ENCODE results near the gene AUTS2.

DNA sequence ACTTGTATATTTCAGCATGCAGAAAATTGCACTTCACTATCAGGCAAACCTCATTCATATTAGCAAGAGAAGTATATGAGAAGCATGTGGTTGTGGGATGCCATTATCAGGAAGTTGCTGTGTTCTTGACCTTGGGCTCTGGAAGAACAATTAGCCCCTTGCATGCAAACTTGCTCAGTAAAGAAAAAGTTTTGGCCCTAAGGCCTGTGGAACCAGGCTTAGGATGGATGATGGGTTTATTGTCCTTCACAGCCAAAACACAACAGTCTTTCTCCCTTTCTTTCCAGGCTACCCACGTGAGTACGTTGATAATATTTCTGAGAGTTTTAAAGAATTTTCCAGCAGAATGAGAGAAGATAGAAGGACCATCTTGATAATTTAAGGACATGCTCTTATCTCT, 166.4 kb downstream of the AUTS2 start:
- TF ChIP-seq EZH2 (IDR thresholded peaks at IDR 0.05; ENCODE audit: borderline replicate concordance, insufficient read depth, low read length, poor library complexity, severe bottlenecking) (no peak), TAF1 (IDR thresholded peaks at IDR 0.05; ENCODE audit: low read depth) (no peak), EP300 (conservative IDR thresholded peaks at IDR 0.05; ENCODE audit: poor library complexity, severe bottlenecking) (no peak), RAD21 (conservative IDR thresholded peaks at IDR 0.05) (no peak), SMC3 (conservative IDR thresholded peaks at IDR 0.05; ENCODE audit: poor library complexity) (no peak), POLR2AphosphoS5 (IDR thresholded peaks at IDR 0.05) (no peak), MXI1 (conservative IDR thresholded peaks at IDR 0.05; ENCODE audit: poor library complexity, severe bottlenecking) (no peak)
- TF ChIP-seq, protein P1, sequence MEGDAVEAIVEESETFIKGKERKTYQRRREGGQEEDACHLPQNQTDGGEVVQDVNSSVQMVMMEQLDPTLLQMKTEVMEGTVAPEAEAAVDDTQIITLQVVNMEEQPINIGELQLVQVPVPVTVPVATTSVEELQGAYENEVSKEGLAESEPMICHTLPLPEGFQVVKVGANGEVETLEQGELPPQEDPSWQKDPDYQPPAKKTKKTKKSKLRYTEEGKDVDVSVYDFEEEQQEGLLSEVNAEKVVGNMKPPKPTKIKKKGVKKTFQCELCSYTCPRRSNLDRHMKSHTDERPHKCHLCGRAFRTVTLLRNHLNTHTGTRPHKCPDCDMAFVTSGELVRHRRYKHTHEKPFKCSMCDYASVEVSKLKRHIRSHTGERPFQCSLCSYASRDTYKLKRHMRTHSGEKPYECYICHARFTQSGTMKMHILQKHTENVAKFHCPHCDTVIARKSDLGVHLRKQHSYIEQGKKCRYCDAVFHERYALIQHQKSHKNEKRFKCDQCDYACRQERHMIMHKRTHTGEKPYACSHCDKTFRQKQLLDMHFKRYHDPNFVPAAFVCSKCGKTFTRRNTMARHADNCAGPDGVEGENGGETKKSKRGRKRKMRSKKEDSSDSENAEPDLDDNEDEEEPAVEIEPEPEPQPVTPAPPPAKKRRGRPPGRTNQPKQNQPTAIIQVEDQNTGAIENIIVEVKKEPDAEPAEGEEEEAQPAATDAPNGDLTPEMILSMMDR (IDR thresholded peaks at IDR 0.05; ENCODE audit: poor library complexity, severe bottlenecking) = no peak
- TF ChIP-seq, protein P2, sequence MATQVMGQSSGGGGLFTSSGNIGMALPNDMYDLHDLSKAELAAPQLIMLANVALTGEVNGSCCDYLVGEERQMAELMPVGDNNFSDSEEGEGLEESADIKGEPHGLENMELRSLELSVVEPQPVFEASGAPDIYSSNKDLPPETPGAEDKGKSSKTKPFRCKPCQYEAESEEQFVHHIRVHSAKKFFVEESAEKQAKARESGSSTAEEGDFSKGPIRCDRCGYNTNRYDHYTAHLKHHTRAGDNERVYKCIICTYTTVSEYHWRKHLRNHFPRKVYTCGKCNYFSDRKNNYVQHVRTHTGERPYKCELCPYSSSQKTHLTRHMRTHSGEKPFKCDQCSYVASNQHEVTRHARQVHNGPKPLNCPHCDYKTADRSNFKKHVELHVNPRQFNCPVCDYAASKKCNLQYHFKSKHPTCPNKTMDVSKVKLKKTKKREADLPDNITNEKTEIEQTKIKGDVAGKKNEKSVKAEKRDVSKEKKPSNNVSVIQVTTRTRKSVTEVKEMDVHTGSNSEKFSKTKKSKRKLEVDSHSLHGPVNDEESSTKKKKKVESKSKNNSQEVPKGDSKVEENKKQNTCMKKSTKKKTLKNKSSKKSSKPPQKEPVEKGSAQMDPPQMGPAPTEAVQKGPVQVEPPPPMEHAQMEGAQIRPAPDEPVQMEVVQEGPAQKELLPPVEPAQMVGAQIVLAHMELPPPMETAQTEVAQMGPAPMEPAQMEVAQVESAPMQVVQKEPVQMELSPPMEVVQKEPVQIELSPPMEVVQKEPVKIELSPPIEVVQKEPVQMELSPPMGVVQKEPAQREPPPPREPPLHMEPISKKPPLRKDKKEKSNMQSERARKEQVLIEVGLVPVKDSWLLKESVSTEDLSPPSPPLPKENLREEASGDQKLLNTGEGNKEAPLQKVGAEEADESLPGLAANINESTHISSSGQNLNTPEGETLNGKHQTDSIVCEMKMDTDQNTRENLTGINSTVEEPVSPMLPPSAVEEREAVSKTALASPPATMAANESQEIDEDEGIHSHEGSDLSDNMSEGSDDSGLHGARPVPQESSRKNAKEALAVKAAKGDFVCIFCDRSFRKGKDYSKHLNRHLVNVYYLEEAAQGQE (IDR thresholded peaks at IDR 0.05; ENCODE audit: borderline replicate concordance) = no peak
